Pancreas (tissue), 10 donors: ENCODE results near the gene IQGAP2. TPM values are rescaled to one million over a fixed set of nuclear protein-coding genes. Genes with fewer than 3 reads are reported as not detected.

ENCODE experiments used
- ATAC-seq, 4 donors: fragments of 200-7000 bp; cut with Tn5 transposase; one replicate each; pipeline versions ENCODE4 v1.8.0 to v1.9.1; 2020; ENCODE audit warnings: mild to moderate bottlenecking in 4 of 4, moderate library complexity in 4 of 4
- DNase-seq, 6 donors: peaks; one replicate each; pipeline ENCODE4 v3.0.0-alpha.2; 2020
- FAIRE-seq: peaks from 2 replicates; lab custom pipeline; 2012; peaks lifted over from hg19 to GRCh38; lab: Jason Lieb, UNC
- H3K27ac ChIP-seq, 4 donors: fragments of 200-600 bp; sonication (generic); 1 replicate in 3 of 4; 2 replicates in 1 of 4; pipeline versions ENCODE4 v1.5.0 to v1.8.0; 2020
- H3K27me3 ChIP-seq, 4 donors: fragments of 200-600 bp; one replicate each; pipeline ENCODE4 v1.8.0; 2021
- H3K36me3 ChIP-seq, 3 donors: fragments of 200-600 bp; sonication (generic) in 1 of 3; one replicate each; pipeline versions ENCODE4 v1.5.0 to v1.8.0; 2020 to 2021
- H3K4me1 ChIP-seq, 3 donors: fragments of 200-600 bp; one replicate each; pipeline ENCODE4 v1.8.0; 2021
- H3K4me3 ChIP-seq, 4 donors: fragments of 200-600 bp; sonication (generic) in 2 of 4; one replicate each; pipeline versions ENCODE4 v1.5.0 to v1.8.0; 2020 to 2021
- H3K9me3 ChIP-seq, 4 donors: fragments of 200-600 bp; one replicate each; pipeline ENCODE4 v1.8.0; 2021
- WGBS, 2 donors: extraction: QIAGEN DNeasy Blood & Tissue Kit; methylation state at CpG; one replicate each; pipeline ENCODE4 v1.1.7; 2013; 5-methylcytosine and 5-hydroxymethylcytosine counted together
- intact Hi-C, 3 donors: fragments of 100-400 bp; cut with DNase I; formaldehyde crosslinking; loops; one replicate each; pipeline versions ENCODE4 v1.11.1 to v1.14.2; 2022
- polyA plus RNA-seq, 2 donors: library from polyadenylated mRNA; stranded (reverse); fragments of 200-250 nt; gene quantifications; one replicate each; pipeline ENCODE4 v1.2.3, GENCODE V29; 2013
- total RNA-seq, 6 donors: library from RNA; stranded (reverse); fragmentation: NEBNext Ultra II Directional in 4 of 6; extraction: Animal tissue kit (Norgen Biotek cat#: 25700) in 4 of 6; gene quantifications; one replicate each; pipeline versions ENCODE4 v1.2.1 to v1.2.4, GENCODE V29; 2021 to 2023
- TF ChIP-seq, protein P1 (sequence below), 4 donors: fragments of 200-600 bp; sonication (generic) in 3 of 4; IDR thresholded peaks; one replicate each; pipeline versions ENCODE4 v1.5.0 to v1.8.0; 2021; ENCODE audit warnings: antibody characterized with exemption in 4 of 4
- donor health status: healthy with polysubstance abuse.
- donor health status: DM: no; HTN: no; CAD: no; lungs with moderate emphysema.
- donor health status: DM: no; HTN: no; CAD: no.
- donor health status: control.
- donor health status: control.
- donor health status: Bipolar disorder and iron deficiency.
- donor health status: DM: yes; HTN: yes; CAD: no.
- donor health status: DM: no; HTN: no; CAD: no.
- donor health status: DM: no; HTN: no; CAD: no.
- donor health status: DM: yes; HTN: yes; CAD: no.

The IQGAP2 gene
- total and polyA plus RNA-seq, 8 donors: 14.4 to 54.0 (median 35.2) TPM

DNA sequence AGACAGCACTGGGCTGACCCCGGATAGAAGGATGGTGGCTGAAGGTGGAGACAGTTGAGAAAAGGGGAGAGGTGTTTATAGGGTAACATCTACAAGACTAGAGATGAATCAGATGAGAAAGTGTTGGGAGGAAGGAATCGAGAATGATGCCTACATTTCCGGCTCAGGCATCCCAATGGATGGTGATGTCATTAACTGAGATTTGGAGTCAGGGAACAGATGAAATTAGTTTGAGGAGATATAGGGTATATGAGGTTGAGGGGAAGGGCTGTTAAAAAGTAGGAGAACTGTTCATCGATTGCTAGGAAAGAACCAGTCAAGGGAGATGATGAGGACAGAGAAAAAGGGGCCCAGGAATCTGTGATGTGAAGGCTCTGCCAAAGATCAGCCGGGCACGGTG, 24.7 kb upstream of the IQGAP2 start:
- ATAC-seq (no peak), DNase-seq (no peak), FAIRE-seq (no peak)
- H3K4me1 ChIP-seq: no peaks in the 10 kb centered on the region
- WGBS, 2 donors: 93 to 96% methylated on average over 6 of the region's 6 CpGs
- H3K36me3 ChIP-seq: no peaks in the 10 kb centered on the region
- H3K4me3 ChIP-seq: no peak overlapping the region
- H3K27ac ChIP-seq: no peak overlapping the region
- no peaks in the 10 kb centered on the region for H3K9me3 ChIP-seq
- intact Hi-C loops: no loop called here
- TF ChIP-seq, protein P1, sequence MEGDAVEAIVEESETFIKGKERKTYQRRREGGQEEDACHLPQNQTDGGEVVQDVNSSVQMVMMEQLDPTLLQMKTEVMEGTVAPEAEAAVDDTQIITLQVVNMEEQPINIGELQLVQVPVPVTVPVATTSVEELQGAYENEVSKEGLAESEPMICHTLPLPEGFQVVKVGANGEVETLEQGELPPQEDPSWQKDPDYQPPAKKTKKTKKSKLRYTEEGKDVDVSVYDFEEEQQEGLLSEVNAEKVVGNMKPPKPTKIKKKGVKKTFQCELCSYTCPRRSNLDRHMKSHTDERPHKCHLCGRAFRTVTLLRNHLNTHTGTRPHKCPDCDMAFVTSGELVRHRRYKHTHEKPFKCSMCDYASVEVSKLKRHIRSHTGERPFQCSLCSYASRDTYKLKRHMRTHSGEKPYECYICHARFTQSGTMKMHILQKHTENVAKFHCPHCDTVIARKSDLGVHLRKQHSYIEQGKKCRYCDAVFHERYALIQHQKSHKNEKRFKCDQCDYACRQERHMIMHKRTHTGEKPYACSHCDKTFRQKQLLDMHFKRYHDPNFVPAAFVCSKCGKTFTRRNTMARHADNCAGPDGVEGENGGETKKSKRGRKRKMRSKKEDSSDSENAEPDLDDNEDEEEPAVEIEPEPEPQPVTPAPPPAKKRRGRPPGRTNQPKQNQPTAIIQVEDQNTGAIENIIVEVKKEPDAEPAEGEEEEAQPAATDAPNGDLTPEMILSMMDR (IDR thresholded peaks at IDR 0.05): no peak
- H3K27me3 ChIP-seq: no peaks in the 10 kb centered on the region

DNA sequence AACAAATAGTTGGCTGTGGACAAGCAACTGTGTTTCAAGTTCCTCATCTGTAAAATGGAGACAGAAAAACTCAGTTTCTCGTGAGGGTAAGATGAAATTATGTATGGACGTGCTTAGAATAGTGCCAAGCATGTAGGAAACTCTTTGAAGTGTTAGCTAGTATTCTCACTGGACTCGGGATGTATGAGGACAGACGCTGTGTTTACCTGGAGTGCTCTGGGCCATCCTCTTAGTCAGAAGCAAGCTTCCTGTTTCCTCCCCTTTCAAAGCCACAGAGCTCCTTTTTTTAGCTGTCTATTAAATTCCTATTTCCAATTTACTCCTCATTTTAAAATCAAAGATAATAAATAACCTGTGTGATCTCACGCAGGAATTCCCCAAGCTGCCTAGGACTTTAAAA, 23.8 kb upstream of the IQGAP2 start:
- Histone ChIP-seq H3K27me3 (no peaks in the 10 kb centered on the region), H3K36me3 (no peaks in the 10 kb centered on the region), H3K27ac (no peak overlapping the region), H3K9me3 (no peaks in the 10 kb centered on the region), H3K4me1 (peaks cover 0 to 8% (median 6%) of the 10 kb centered on the region in 3 donors), H3K4me3 (no peak overlapping the region)
- ATAC-seq: no peak
- WGBS, 2 donors: 75 to 77% methylated on average over 5 of the region's 5 CpGs
- intact Hi-C loops: no loop called here
- no peak for FAIRE-seq
- TF ChIP-seq, protein P1 (IDR thresholded peaks at IDR 0.05): no peak
- no peak for DNase-seq

DNA sequence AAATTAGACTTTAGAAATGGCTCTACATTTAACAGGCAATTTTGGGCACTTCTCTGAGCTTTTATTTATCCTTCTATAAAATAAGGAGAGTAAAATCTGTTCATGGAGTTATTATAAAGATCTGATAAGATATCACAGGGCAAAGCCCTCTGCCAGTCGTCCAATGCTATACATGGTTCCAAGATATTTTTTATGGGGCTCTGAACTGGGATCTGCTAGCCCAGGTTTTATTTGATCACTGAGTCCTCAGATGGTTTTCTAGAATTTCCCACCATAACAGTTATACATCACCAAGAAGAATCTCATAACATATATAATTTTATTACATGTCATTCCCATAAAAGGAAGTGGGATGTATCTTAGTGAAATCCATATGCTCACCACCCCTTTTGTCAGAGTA, 23.2 kb upstream of the IQGAP2 start:
- FAIRE-seq: no peak
- no peaks in the 10 kb centered on the region for H3K36me3 ChIP-seq
- H3K27me3 ChIP-seq: no peaks in the 10 kb centered on the region
- intact Hi-C loops: no loop called here
- no peak for DNase-seq
- peaks cover 3 to 12% (median 11%) of the 10 kb centered on the region in 3 donors for H3K4me1 ChIP-seq
- no peak overlapping the region for H3K27ac ChIP-seq
- no peak overlapping the region for H3K4me3 ChIP-seq
- whole genome bisulfite sequencing, 2 donors: 31 to 46% methylated on average over 1 of the region's 1 CpG
- H3K9me3 ChIP-seq: no peaks in the 10 kb centered on the region
- no peak for ATAC-seq
- TF ChIP-seq, protein P1 (IDR thresholded peaks at IDR 0.05): no peak

DNA sequence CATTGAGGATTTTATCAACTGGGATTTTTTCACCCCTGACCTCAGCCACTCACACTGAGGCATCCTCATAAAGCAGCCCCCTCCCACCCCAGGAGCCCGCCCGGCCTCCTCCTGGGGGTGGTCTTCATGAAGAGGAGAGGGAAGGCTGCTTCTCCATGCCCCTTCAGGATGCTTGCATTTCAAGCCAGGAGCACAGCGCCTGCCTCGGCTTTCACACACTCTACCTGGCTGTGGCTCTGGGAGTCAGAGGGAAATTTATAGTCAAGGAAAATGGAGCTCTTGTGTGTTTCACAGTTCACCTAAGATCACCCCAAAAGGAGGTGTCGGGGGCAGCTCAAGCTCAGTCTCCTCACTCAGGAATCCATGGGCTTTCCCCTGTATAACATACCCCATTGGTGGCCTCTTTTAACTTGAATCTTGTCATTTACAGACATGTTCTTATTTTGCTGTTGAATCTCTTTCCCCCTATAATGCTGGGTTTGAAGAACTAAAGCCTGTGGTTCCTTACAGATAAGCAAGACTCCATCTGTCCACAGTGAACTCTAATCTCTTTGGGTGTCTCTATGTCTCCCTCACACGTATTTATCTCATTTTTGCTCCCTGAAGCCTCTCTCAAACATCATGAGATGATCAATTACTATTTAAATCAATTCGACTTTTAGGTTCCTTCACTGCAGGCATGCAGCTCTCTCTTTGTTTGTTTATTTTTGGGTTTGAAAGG, 22.6 kb upstream of the IQGAP2 start:
- no peak for FAIRE-seq
- intact Hi-C loops: no loop called here

More for the DNA sequence above, 22.6 kb upstream of the IQGAP2 start:
- no peak overlapping the region for H3K27ac ChIP-seq
- peaks cover 9 to 18% (median 17%) of the 10 kb centered on the region in 3 donors for H3K4me1 ChIP-seq
- no peaks in the 10 kb centered on the region for H3K9me3 ChIP-seq
- H3K27me3 ChIP-seq: no peaks in the 10 kb centered on the region
- TF ChIP-seq, protein P1 (IDR thresholded peaks at IDR 0.05): no peak
- DNase-seq (no peak), ATAC-seq (no peak)
- 64 to 69% methylated on average over 7 of the region's 7 CpGs for WGBS, 2 donors
- H3K4me3 ChIP-seq: no peak overlapping the region
- no peaks in the 10 kb centered on the region for H3K36me3 ChIP-seq
